Activated CD8-positive, alpha-beta memory T cell treated with anti-CD3 and anti-CD28 coated beads for 24 hours (primary cell): ENCODE data around the gene ITFG2.
"Not testable (repeated sequence)": the region's sequence is repeated elsewhere in the genome, so short reads cannot be mapped to it uniquely, and the experiment has no call there.

ENCODE experiments used
- DNase-seq: peaks from one replicate; pipeline ENCODE4 v3.0.0-alpha.2; 2020

ITFG2 gene

DNA sequence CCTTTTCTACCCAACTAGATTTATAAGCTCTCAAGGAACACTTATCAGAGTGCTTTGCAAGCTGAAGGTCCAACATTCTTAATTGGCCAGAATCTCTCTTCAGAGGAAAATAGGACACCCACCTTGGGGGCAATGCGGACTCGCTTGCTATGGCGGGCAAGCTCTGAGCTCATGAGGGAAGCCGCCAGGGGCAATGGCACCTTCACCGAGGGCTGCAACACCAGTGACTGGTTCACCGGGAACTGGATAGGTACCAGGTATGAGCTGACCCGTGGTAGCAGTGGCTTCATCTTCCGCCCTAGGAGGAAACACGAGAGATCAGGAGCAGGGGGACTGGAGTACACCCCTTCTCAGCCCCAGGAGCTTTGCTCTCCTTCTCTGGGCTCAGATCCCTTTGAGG lies 51.7 kb downstream of the ITFG2 start:
- no peak for DNase-seq

DNA sequence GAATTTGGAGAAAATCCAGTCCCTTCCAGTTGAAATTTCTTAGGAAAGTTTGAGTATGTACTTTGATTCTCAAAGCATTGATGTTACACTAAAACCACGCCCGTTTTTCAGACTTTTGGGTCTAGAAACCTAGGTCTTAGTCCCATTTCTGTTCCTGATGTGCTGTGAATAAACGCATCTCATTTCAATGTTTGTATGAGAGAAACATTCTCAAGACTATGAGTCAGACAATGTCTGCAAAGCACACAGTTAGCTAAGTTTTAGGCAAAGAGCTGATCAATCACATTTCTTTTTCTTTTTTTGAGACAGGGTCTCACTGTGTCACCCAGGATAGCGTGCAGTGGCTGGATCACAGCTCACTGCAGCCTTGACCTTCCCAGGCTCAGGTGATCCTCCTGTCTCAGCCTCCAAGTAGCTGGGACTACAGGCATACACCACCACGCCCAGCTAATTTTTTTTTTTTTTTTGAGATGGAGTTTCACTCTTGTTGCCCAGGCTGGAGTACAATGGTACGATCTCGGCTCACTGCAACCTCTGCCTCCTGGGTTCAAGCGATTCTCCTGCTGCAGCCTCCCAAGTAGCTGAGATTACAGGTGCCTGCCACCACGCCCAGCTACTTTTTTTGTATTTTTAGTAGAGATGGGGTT lies 56.6 kb downstream of the ITFG2 start:
- not testable (repeated sequence) for DNase-seq
